ENCODE results near the gene SMIM35.

The SMIM35 gene

DNA sequence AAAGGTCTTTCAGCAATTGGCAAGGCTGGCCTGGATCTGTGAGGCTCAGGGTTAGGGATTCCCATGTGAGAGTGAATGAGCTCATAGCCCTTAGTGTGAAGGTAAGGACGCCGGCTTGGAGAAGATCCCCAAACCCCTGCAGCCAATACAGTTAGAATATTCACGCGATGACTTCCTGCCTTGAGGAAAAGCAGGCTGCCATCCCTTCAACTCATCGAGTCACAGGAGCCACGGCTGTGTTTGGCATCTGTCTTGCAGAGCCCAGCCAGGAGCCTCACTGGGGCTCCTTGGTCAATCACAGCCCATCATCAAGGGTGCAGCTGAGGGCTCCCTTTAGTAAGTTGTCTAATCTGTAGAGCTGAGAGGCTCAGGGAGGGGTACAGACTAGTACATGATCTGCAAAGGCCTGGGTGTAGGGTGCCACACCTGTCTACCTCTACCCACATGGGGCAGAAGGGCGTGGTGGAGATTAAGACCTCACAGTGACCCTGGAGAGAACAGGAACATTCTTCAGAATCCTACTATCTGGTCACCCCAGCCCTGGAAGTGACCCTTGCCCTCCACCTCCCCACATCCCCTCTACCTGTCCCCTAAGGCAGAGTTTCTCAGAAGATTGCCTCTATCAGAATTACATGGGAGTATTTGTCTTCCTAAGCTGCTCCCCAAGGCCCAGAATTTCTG lies 82.1 kb downstream of the SMIM35 start:
- DNase-seq (ENCODE audit: low read depth in 2 of 2) = no peak

DNA sequence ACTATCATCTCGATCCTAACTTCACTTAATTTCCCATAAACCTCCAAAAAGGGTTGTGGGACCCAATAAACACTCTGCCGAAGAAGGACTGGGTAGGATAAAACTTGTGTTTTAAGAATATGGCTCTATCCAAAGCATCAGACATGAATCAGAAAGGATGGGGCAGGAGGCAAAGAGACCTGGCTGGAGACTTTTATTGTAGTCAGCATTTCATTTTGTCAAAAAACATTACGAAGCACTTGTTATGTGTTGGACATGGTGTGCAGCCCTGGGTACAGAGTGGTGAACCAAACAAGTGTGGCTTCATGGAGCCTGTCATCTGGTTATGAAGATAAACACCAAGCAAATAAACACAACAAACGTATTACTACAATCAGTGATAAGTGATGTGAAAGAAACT lies 83.3 kb downstream of the SMIM35 start:
- DNase-seq (ENCODE audit: low read depth in 2 of 2) = no peak

- peak in 1 of 2 donors; percentile 55 for DNase-seq (ENCODE audit: low read depth in 2 of 2)
These were observed 84.0 kb downstream of the SMIM35 start for GRCh38 chr11:118002541-118003423.

DNA sequence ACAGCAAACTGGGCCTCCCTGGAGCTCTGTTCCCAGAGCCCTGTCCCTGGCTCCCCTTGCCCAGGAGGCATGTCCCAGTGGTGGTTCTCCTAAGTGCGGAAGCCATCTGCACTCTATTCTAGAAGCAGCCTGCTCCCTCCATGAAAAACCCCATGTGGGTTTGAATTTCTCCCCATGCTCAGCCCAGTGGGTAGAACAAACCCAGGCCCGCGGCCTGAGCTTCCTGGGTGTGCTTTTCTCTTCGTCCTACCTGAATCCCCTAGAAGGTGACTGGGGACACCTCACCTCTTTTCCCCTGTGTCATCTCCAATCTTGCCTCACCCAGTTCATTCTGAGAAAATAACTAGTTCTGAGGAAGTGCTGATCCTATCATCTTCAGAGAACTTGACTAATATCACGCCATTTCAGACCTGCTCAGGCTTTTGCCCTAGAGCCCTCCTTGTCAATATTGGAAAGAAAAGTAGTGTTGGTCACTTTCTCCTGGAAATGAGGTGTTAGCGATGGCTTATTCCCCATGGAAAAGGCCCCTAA lies 84.7 kb downstream of the SMIM35 start:
- DNase-seq (ENCODE audit: low read depth in 2 of 2) = no peak

- no peak for DNase-seq (ENCODE audit: low read depth in 2 of 2)
These were observed 85.2 kb downstream of the SMIM35 start for GRCh38 chr11:118001494-118001971.

- no peak for DNase-seq (ENCODE audit: low read depth in 2 of 2)
These were observed 85.9 kb downstream of the SMIM35 start for GRCh38 chr11:118000850-118001228.

GRCh38 chr11:118000067-118000849 lies 86.5 kb downstream of the SMIM35 start:
- no peak for DNase-seq (ENCODE audit: low read depth in 2 of 2)

DNA sequence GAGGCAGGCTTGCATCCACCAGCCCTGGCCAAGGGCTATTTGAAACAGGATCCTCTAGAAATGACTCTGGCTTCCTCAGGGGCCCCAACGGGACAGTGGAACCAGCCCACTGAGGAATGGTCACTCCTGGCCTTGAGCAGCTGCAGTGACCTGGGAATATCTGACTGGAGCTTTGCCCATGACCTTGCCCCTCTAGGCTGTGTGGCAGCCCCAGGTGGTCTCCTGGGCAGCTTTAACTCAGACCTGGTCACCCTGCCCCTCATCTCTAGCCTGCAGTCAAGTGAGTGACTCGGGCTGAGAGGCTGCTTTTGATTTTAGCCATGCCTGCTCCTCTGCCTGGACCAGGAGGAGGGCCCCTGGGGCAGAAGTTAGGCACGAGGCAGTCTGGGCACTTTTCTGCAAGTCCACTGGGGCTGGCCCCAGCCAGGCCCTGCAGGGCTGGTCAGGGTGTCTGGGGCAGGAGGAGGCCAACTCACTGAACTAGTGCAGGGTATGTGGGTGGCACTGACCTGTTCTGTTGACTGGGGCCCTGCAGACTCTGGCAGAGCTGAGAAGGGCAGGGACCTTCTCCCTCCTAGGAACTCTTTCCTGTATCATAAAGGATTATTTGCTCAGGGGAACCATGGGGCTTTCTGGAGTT lies 87.3 kb downstream of the SMIM35 start:
- DNase-seq (ENCODE audit: low read depth in 2 of 2) = no peak

DNA sequence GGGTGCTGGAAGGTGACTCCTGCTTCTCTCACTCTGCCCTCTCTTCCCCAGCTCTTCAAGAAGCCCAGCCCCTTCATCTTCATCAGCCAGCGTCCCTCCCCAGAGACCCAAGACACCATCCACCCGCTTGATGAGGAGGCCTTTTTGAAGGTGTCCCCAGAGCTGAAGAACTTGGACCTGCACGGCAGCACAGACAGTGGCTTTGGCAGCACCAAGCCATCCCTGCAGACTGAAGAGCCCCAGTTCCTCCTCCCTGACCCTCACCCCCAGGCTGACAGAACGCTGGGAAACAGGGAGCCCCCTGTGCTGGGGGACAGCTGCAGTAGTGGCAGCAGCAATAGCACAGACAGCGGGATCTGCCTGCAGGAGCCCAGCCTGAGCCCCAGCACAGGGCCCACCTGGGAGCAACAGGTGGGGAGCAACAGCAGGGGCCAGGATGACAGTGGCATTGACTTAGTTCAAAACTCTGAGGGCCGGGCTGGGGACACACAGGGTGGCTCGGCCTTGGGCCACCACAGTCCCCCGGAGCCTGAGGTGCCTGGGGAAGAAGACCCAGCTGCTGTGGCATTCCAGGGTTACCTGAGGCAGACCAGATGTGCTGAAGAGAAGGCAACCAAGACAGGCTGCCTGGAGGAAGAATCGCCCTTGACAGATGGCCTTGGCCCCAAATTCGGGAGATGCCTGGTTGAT lies 88.0 kb downstream of the SMIM35 start:
- no peak for DNase-seq (ENCODE audit: low read depth in 2 of 2)

- no peak for DNase-seq (ENCODE audit: low read depth in 2 of 2)
These were observed 88.8 kb downstream of the SMIM35 start for GRCh38 chr11:117997823-117998579.

GRCh38 chr11:117997406-117997805 lies 89.4 kb downstream of the SMIM35 start:
- no peak for DNase-seq (ENCODE audit: low read depth in 2 of 2)

DNA sequence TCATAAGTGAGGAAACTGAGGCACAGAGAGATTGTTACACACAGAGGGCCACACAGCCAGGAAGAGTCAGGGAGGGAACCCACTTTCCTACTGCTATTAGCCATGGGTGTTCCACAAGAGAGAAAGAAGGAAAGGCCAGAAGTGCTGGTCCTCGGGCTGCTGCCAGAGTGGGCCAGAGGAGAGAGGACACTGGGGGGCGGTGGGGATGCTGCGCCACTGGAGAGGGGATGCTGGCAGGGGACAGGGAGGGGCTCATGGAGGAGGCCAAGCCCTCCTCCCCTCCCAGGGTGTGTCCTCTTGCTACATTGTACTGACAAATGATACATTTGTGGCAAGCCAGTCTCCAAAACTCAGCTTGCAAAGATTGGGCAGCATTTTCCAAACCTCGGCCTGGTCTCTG lies 90.7 kb downstream of the SMIM35 start:
- DNase-seq (ENCODE audit: low read depth in 2 of 2) = no peak

- DNase-seq (ENCODE audit: low read depth in 2 of 2) = no peak
These were observed 91.3 kb downstream of the SMIM35 start for GRCh38 chr11:117995472-117995871.

DNA sequence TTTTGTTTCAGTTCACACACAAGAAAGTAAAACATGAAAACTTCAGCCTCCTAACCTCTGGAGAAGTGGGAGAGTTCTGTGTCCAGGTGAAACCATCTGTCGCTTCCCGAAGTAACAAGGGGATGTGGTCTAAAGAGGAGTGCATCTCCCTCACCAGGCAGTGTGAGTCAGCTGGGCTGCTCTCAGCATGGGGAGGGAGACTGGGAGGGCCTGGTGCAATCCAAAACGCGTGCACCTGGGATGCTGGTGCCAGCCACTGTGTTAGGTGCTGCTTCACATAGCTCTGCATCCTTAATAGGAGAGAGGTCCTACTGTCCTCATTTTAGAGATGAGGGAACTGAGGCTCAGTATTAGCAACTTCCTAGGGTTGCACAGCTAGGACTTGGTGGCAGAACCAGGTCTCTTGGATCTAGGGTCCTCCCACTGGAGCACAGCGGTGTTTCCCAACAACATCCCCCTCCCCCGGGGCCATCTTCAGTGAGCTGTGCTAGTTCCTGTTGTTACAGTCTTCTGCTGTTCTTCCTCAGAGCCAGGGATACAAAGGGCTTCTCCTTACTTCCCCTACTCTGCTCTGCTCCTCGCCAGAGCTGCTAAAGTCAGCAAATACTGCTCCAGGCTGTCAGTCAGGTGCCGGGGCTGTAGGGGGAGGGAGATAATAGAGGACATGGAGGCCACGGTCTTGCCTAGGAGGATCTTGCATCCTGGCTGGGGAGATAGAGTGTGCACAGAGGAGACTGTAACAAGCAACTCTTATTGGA lies 92.6 kb downstream of the SMIM35 start:
- DNase-seq (ENCODE audit: low read depth in 2 of 2) = no peak

DNA sequence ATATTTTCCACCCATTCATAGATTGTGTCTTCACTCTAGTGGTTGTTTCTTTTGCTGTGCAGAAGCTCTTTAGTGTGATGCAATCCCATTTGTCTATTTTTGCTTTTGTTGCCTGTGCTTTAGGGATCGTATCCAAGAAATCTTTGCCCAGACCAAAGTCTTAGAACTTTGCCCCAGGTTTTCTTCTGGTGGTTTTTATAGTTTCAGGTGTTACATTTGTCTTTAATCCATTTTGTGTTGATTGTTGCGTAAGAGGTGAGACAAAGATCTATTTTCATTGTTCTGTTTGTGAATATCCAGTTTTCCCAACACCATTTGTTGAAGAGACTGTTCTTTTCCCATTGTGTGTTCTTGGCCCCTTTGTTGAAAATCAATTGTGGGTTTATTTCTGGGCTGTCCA lies 94.1 kb downstream of the SMIM35 start:
- no peak for DNase-seq (ENCODE audit: low read depth in 2 of 2)

- DNase-seq (ENCODE audit: low read depth in 2 of 2) = no peak
These were observed 94.6 kb downstream of the SMIM35 start for GRCh38 chr11:117992136-117992535.

GRCh38 chr11:117989351-117990102 lies 97.2 kb downstream of the SMIM35 start:
- no peak for DNase-seq (ENCODE audit: low read depth in 2 of 2)

DNA sequence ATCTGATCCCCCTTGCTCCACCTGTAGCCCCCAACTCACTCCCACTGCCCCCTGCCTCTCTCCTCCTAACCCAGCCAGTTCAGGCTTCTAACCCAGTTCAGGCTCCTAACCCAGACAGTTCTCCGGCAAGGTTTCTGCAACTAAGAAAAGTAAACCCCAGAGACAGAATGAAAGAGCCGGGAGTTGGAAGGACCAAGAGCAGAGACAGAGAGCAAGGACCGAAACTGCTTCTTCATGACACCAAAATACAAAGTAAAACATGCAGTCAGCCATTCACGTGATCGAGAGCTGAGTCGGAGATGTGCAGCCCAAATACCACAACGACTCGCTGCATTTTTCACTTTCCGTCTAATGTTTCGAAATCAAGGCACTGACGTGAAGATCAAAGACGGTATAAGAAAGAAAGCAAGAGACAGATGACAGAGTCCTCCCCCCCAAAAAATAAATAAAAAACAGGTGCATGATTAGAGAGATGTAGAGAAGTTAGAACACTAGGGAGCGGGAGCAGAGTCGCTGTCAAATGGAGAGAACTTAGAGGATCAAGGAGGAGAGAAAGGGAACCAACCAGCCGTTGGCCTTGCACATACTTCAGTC lies 99.7 kb downstream of the SMIM35 start:
- no peak for DNase-seq (ENCODE audit: low read depth in 2 of 2)

Data from activated CD8-positive, alpha-beta memory T cell treated with anti-CD3 and anti-CD28 coated beads for 4 hours (primary cell).